IMR-90 (cell line): ENCODE measurements around the gene ETV6. TPM values are rescaled to one million over a fixed set of nuclear protein-coding genes. Genes with fewer than 3 reads are reported as not detected.

ENCODE experiments used
- ATAC-seq: fragments of 200-7000 bp; cut with Tn5 transposase; 2 replicates; pipeline ENCODE4 v1.9.1; 2020; ENCODE audit warnings: low read depth, mild to moderate bottlenecking, moderate library complexity
- BruUV-seq: library from RNA; stranded (reverse); fragments of 400-500 nt; replicated peaks from 2 replicates; lab custom pipeline; 2021; lab: Mats Ljungman, UMichigan
- CTCF ChIA-PET: fragments of 300-600 bp; formaldehyde crosslinking; extraction: SDS; loops from one replicate; lab custom pipeline; 2021; ENCODE audit warnings: antibody characterized with exemption; lab: Yijun Ruan, JAX
- POLR2A ChIA-PET: fragments of 300-600 bp; sonication (Branson Sonifier 250); formaldehyde crosslinking; loops from one replicate; lab custom pipeline; 2022; ENCODE audit warnings: antibody characterized with exemption; ENCODE audit not compliant: unreplicated experiment; lab: Charles Lee
- DNase-seq: peaks from one replicate; pipeline ENCODE4 v3.0.0; 2013
- H2AFZ ChIP-seq: replicated peaks from 2 replicates; pipeline ENCODE3; 2013; ENCODE audit warnings: low read length, mild to moderate bottlenecking; ENCODE audit not compliant: poor library complexity
- H2AK5ac ChIP-seq: 2 replicates; pipeline ENCODE4 v1.6.1; 2013; ENCODE audit warnings: low read depth, low read length, inconsistent platforms
- H2AK9ac ChIP-seq: replicated peaks from 2 replicates; pipeline ENCODE3; 2013; ENCODE audit warnings: mild to moderate bottlenecking, low read depth, low read length, moderate library complexity; ENCODE audit not compliant: poor library complexity
- H2BK120ac ChIP-seq: 2 replicates; pipeline ENCODE4 v1.6.1; 2013; ENCODE audit warnings: low read depth, low read length, inconsistent platforms
- H2BK15ac ChIP-seq: 3 replicates; pipeline ENCODE4 v1.6.1; 2013; ENCODE audit warnings: low read depth, low read length, inconsistent platforms
- H2BK20ac ChIP-seq: 2 replicates; pipeline ENCODE4 v1.6.1; 2013; ENCODE audit warnings: low read depth, mild to moderate bottlenecking, inconsistent platforms, low read length, moderate library complexity
- H2BK5ac ChIP-seq: 2 replicates; pipeline ENCODE4 v1.6.1; 2013; ENCODE audit warnings: mild to moderate bottlenecking, low read depth, low read length, inconsistent platforms; ENCODE audit not compliant: poor library complexity, severe bottlenecking
- H3K14ac ChIP-seq: replicated peaks from 2 replicates; pipeline ENCODE4 v1.6.1; 2013; ENCODE audit warnings: low read depth, low read length, inconsistent platforms
- H3K18ac ChIP-seq: 2 replicates; pipeline ENCODE4 v1.6.1; 2013; ENCODE audit warnings: low read depth, low read length, control low read depth
- H3K23ac ChIP-seq: 2 replicates; pipeline ENCODE4 v1.6.1; 2013; ENCODE audit warnings: low read depth, low read length, inconsistent platforms
- H3K27ac ChIP-seq: 2 replicates; pipeline ENCODE4 v1.5.1; 2013; ENCODE audit warnings: mild to moderate bottlenecking, control low read depth, low read length; ENCODE audit not compliant: insufficient read depth
- H3K27me3 ChIP-seq: 2 replicates; pipeline ENCODE4 v1.6.1; 2013; ENCODE audit warnings: low read length; ENCODE audit not compliant: control insufficient read depth, insufficient read depth
- H3K36me3 ChIP-seq: 2 replicates; pipeline ENCODE4 v1.6.1; 2013; ENCODE audit warnings: low read length, mixed read lengths; ENCODE audit not compliant: control insufficient read depth, insufficient read depth
- H3K4ac ChIP-seq: 2 replicates; pipeline ENCODE4 v1.6.1; 2013; ENCODE audit warnings: low read depth, low read length, inconsistent platforms
- H3K4me1 ChIP-seq: 2 replicates; pipeline ENCODE4 v1.6.1; 2013; ENCODE audit warnings: low read length, mixed read lengths; ENCODE audit not compliant: control insufficient read depth, insufficient read depth
- H3K4me2 ChIP-seq: 2 replicates; pipeline ENCODE4 v1.6.1; 2013; ENCODE audit warnings: low read depth, mild to moderate bottlenecking, control low read depth, low read length, moderate library complexity
- H3K4me3 ChIP-seq: 2 replicates; pipeline ENCODE4 v1.5.1; 2013; ENCODE audit warnings: low read depth, mild to moderate bottlenecking, control low read depth, low read length, moderate library complexity; ENCODE audit not compliant: insufficient read depth
- H3K56ac ChIP-seq: 2 replicates; pipeline ENCODE4 v1.6.1; 2013; ENCODE audit warnings: low read length, inconsistent platforms; ENCODE audit not compliant: insufficient read depth; ENCODE audit errors: extremely low read depth
- H3K79me1 ChIP-seq, 2 experiments: 2 replicates each; pipeline ENCODE4 v1.6.1; 2013; ENCODE audit warnings: low read length in 2 of 2, inconsistent platforms in 1 of 2, low read depth in 1 of 2
- H3K9ac ChIP-seq: 2 replicates; pipeline ENCODE4 v1.6.1; 2013; ENCODE audit warnings: low read depth, low read length, control low read depth
- H3K9me1 ChIP-seq: 2 replicates; pipeline ENCODE4 v1.6.1; 2013; ENCODE audit warnings: low read length, inconsistent platforms; ENCODE audit not compliant: insufficient read depth
- H3K9me3 ChIP-seq: 2 replicates; pipeline ENCODE4 v1.6.1; 2013; ENCODE audit warnings: low read length; ENCODE audit not compliant: control insufficient read depth, insufficient read depth
- H4K20me1 ChIP-seq: 2 replicates; pipeline ENCODE4 v1.6.1; 2013; ENCODE audit warnings: low read length, inconsistent platforms; ENCODE audit not compliant: insufficient read depth
- H4K5ac ChIP-seq: 2 replicates; pipeline ENCODE4 v1.6.1; 2013; ENCODE audit warnings: mild to moderate bottlenecking, low read depth, low read length, control low read depth
- H4K8ac ChIP-seq, 2 experiments: 2 replicates each; pipeline ENCODE4 v1.6.1; 2013; ENCODE audit warnings: low read depth in 2 of 2, low read length in 2 of 2, control low read depth in 1 of 2, inconsistent platforms in 1 of 2
- H4K91ac ChIP-seq: 2 replicates; pipeline ENCODE4 v1.6.1; 2013; ENCODE audit warnings: low read depth, low read length, inconsistent platforms; ENCODE audit not compliant: insufficient read depth
- RAD21 ChIP-seq: IDR thresholded peaks from 2 replicates; pipeline ENCODE4 v1.6.1; 2012; ENCODE audit warnings: low read length, improper control_type of control experiment
- SMC3 ChIP-seq: fragments of 150-350 bp; IDR thresholded peaks from 2 replicates; pipeline ENCODE4 v1.6.1; 2016; ENCODE audit warnings: low read depth, mild to moderate bottlenecking, antibody characterized with exemption, low read length, moderate library complexity
- WGBS, 2 experiments: methylation state at CpG; one replicate each; pipeline versions ENCODE4 v1.1.5 to v1.1.7; 2013; ENCODE audit warnings: missing lambda C conversion rate in 2 of 2; ENCODE audit not compliant: insufficient read length in 1 of 2; ENCODE audit errors: extremely low coverage in 2 of 2; 5-methylcytosine and 5-hydroxymethylcytosine counted together
- dilution Hi-C: fragments of 300-500 bp; cut with HindIII; formaldehyde crosslinking; loops from one replicate; pipeline ENCODE4 v1.14.3; 2018; ENCODE audit warnings: low sequenced_read_pairs; ENCODE audit not compliant: unreplicated experiment
- in situ Hi-C: fragments of 300-500 bp; cut with MboI; formaldehyde crosslinking; loops from 3 replicates; pipeline ENCODE4 v1.14.3; 2019; ENCODE audit warnings: low sequenced_read_pairs, inconsistent platforms, mixed read lengths
- intact Hi-C: fragments of 100-400 bp; cut with micrococcal nuclease; formaldehyde crosslinking; loops from 2 replicates; pipeline ENCODE4 v1.10.0; 2022
- polyA plus RNA-seq, 3 experiments: library from polyadenylated mRNA; depleted of rRNA; stranded (reverse); fragments of >200 nt; gene quantifications; 2 replicates each; pipeline ENCODE4 v1.2.3, GENCODE V29; 2012; ENCODE audit warnings: low replicate concordance in 1 of 3
- total RNA-seq: library from RNA; depleted of rRNA; stranded (reverse); fragments of >200 nt; gene quantifications from 2 replicates; pipeline ENCODE4 v1.2.3, GENCODE V29; 2012

ETV6 gene
- total and polyA plus RNA-seq, 2 of the 4 experiments (the other 2 are of a cell fraction), result 8.4 to 9.9 TPM

- no peaks in the 10 kb centered on the region for H3K27me3 ChIP-seq
- H2BK20ac ChIP-seq, result peak overlapping the region; percentile 68; the same call in 1 of the 2 replicates
- H3K18ac ChIP-seq, result no peak overlapping the region
- no peak overlapping the region for H2AK9ac ChIP-seq
- peak overlapping the region; percentile 63 for H2AK5ac ChIP-seq
- no peak overlapping the region for H4K5ac ChIP-seq
- 0 out of 3 replicates have a peak overlapping the region, but pooled peaks have one; percentile 24 for H2BK15ac ChIP-seq
- 0 out of 2 replicates have a peak, but pooled peaks cover under 1% of the 10 kb centered on the region for H4K20me1 ChIP-seq
- peak overlapping the region; percentile 79; the same call in 1 of the 2 replicates for H3K4ac ChIP-seq
- H3K9ac ChIP-seq, result no peak overlapping the region
- dilution Hi-C loops (no loop called here), in situ Hi-C loops (no loop called here), intact Hi-C loops (no loop called here)
- ChIA-PET CTCF (interaction anchor here (1.1 kb wide), 1 partner anchor 24 kb away, joined by 3 read pairs; no protein-coding TSS in a partner anchor), POLR2A (no interaction called here)
- ATAC-seq, result peak; percentile 65
- TF ChIP-seq SMC3 (no peak), RAD21 (no peak)
- peak overlapping the region; percentile 47; the same call in 1 of the 2 replicates for H3K23ac ChIP-seq
- no peaks in the 10 kb centered on the region for H3K9me3 ChIP-seq
- peak overlapping the region; percentile 64; the same call in 1 of the 2 replicates for H4K91ac ChIP-seq
- H4K8ac ChIP-seq, result peak overlapping the region; percentile 68 to 86
- H2AFZ ChIP-seq, result no peak overlapping the region
- peaks cover 52 to 86% of the 10 kb centered on the region in 2 experiments for H3K79me1 ChIP-seq
- H3K4me1 ChIP-seq, result peaks cover 11% of the 10 kb centered on the region
- peak; percentile 73 for DNase-seq
- peak overlapping the region; percentile 89 for H2BK120ac ChIP-seq
- no peaks in the 10 kb centered on the region for H3K36me3 ChIP-seq
- peak overlapping the region; percentile 53; the same call in 1 of the 2 replicates for H3K27ac ChIP-seq
- no peak overlapping the region; the same call in 1 of the 2 replicates for H3K4me2 ChIP-seq
- peaks cover 16% of the 10 kb centered on the region for H3K9me1 ChIP-seq
- 0 out of 2 replicates have a peak overlapping the region, but pooled peaks have one; percentile 62 for H3K56ac ChIP-seq
- H3K4me3 ChIP-seq, result no peak overlapping the region
- BruUV-seq, result no TSS peak
- WGBS, 2 experiments, result no CpG with 5 or more reads among the region's 3 CpGs
- peak overlapping the region; percentile 59 for H3K14ac ChIP-seq
- peak overlapping the region; percentile 36 for H2BK5ac ChIP-seq
These were observed 82.0 kb downstream of the ETV6 start for GRCh38 chr12:11731455-11731854.
